BE2C (cell line): Measurements from ENCODE around the gene RDH5.

Experiments
- DNase-seq: peaks from one replicate; pipeline ENCODE4 v3.0.0-alpha.2; 2020
- H3K27me3 ChIP-seq: fragments of 250-450 bp; sonication (Bioruptor Pico); 2 replicates; pipeline ENCODE4 v1.5.1; 2020; ENCODE audit warnings: mild to moderate bottlenecking
- H3K36me3 ChIP-seq: fragments of 250-450 bp; sonication (Bioruptor Pico); 2 replicates; pipeline ENCODE4 v1.5.1; 2020; ENCODE audit warnings: mild to moderate bottlenecking
- H3K4me1 ChIP-seq: fragments of 250-450 bp; sonication (Bioruptor Pico); 2 replicates; pipeline ENCODE4 v1.5.1; 2020
- H3K4me3 ChIP-seq: 2 replicates; pipeline ENCODE4 v1.5.1; 2011; ENCODE audit warnings: low read depth, low read length
- H3K9me3 ChIP-seq: fragments of 250-450 bp; sonication (Bioruptor Pico); 2 replicates; pipeline ENCODE4 v1.5.1; 2020
- CTCF ChIP-seq: IDR thresholded peaks from 2 replicates; pipeline ENCODE4 v1.5.1; 2012; ENCODE audit warnings: mild to moderate bottlenecking, low read depth, low read length

RDH5 gene

GRCh38 chr12:55715169-55715764 is 4.9 kb upstream of the RDH5 start:
- H3K9me3 ChIP-seq = no peaks in the 10 kb centered on the region
- no peak for TF ChIP-seq CTCF
- peak overlapping the region; percentile 96 for H3K4me3 ChIP-seq
- no peak for DNase-seq
- H3K4me1 ChIP-seq = peaks cover 3% of the 10 kb centered on the region; the same call in 1 of the 2 replicates
- peaks cover 24% of the 10 kb centered on the region for H3K27me3 ChIP-seq
- H3K36me3 ChIP-seq = no peaks in the 10 kb centered on the region

- peak; percentile 94 for DNase-seq
- Histone ChIP-seq H3K4me3 (peak within 1 kb of the TSS; percentile 96), H3K27me3 (peaks cover 16% of the 10 kb centered on the region), H3K9me3 (no peaks in the 10 kb centered on the region), H3K36me3 (no peaks in the 10 kb centered on the region), H3K4me1 (peaks cover 3% of the 10 kb centered on the region; the same call in 1 of the 2 replicates)
- no peak for TF ChIP-seq CTCF
Measured at GRCh38 chr12:55715833-55716581, 4.2 kb upstream of the RDH5 start, which contains the start of gene BLOC1S1. Gene BLOC1S1 (plus strand): TSS chr12:55716046. CDS start chr12:55716052, 6 bp downstream.

- peak overlapping the region; percentile 96 for H3K4me3 ChIP-seq
- peaks cover 3% of the 10 kb centered on the region; the same call in 1 of the 2 replicates for H3K4me1 ChIP-seq
Measured at GRCh38 chr12:55716582-55716957, 3.6 kb upstream of the RDH5 start.

GRCh38 chr12:55717011-55718007 is 2.9 kb upstream of the RDH5 start:
- H3K4me1 ChIP-seq = peaks cover 3% of the 10 kb centered on the region; the same call in 1 of the 2 replicates
- H3K9me3 ChIP-seq = no peaks in the 10 kb centered on the region
- no peak for DNase-seq
- H3K36me3 ChIP-seq = no peaks in the 10 kb centered on the region
- peaks cover 6% of the 10 kb centered on the region for H3K27me3 ChIP-seq
- no peak for TF ChIP-seq CTCF
- peak overlapping the region; percentile 96 for H3K4me3 ChIP-seq

More at GRCh38 chr12:55716582-55716957, 3.6 kb upstream of the RDH5 start:
- no peaks in the 10 kb centered on the region for H3K9me3 ChIP-seq
- DNase-seq = no peak
- no peak for TF ChIP-seq CTCF
- H3K36me3 ChIP-seq = no peaks in the 10 kb centered on the region
- peaks cover 14% of the 10 kb centered on the region for H3K27me3 ChIP-seq

- no peak for DNase-seq
Measured at GRCh38 chr12:55718015-55718414, 2.2 kb upstream of the RDH5 start.

More at GRCh38 chr12:55718015-55718414, 2.2 kb upstream of the RDH5 start:
- Histone ChIP-seq H3K4me1 (peaks cover 3% of the 10 kb centered on the region; the same call in 1 of the 2 replicates), H3K4me3 (no peak overlapping the region), H3K27me3 (no peaks in the 10 kb centered on the region), H3K9me3 (no peaks in the 10 kb centered on the region), H3K36me3 (no peaks in the 10 kb centered on the region)
- no peak for TF ChIP-seq CTCF
